GM12891 (cell line): ENCODE data around the gene CADM1.

Experiments used
- DNase-seq: peaks from one replicate; pipeline ENCODE4 v3.0.0; 2011; ENCODE audit warnings: low spot score; ENCODE audit not compliant: insufficient read length
- FAIRE-seq: peaks from 2 replicates; lab custom pipeline; 2011; peaks lifted over from hg19 to GRCh38; lab: Jason Lieb, UNC
- PAX5 ChIP-seq: IDR thresholded peaks from 2 replicates; pipeline ENCODE4 v1.6.1; 2011; ENCODE audit warnings: low read length, moderate library complexity, mild to moderate bottlenecking; ENCODE audit not compliant: insufficient read depth, severe bottlenecking
- POLR2A ChIP-seq: IDR thresholded peaks from 2 replicates; pipeline ENCODE4 v1.6.1; 2011; ENCODE audit warnings: low read depth, low read length, control low read depth
- POLR2AphosphoS5 ChIP-seq: IDR thresholded peaks from 2 replicates; pipeline ENCODE4 v1.6.1; 2011; ENCODE audit warnings: low read depth, low read length, control low read depth
- POU2F2 ChIP-seq: IDR thresholded peaks from 2 replicates; pipeline ENCODE4 v1.6.1; 2011; ENCODE audit warnings: low read depth, mild to moderate bottlenecking, control low read depth, low read length, moderate library complexity
- SPI1 ChIP-seq: IDR thresholded peaks from 2 replicates; pipeline ENCODE4 v1.6.1; 2011; ENCODE audit warnings: low read depth, low read length, control low read depth
- TAF1 ChIP-seq: IDR thresholded peaks from 2 replicates; pipeline ENCODE4 v1.6.1; 2011; ENCODE audit warnings: low read depth, low read length, control low read depth

CADM1 gene

DNA sequence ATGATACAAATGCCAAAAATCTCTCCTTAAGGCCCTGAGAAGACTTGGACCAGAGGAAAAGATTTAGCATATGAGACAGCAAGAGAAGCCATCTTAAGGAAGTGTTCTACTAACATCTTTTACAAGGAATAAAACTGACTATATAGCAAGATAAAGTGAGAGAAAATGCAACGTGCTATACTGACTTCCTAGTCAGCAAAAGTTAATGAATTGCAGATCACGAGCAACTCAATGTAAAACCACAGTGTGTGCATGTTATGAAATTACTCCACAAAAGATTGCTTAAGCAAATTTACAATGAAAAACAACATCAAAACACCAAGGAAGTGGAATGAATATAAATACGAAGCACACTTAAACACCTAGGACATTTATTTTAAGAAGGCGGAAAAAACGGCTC lies 187.5 kb downstream of the CADM1 start:
- FAIRE-seq, result no peak
- TF ChIP-seq PAX5, result no peak
- TF ChIP-seq TAF1, result no peak
- TF ChIP-seq POLR2AphosphoS5, result no peak
- no peak for TF ChIP-seq SPI1
- TF ChIP-seq POLR2A, result no peak
- TF ChIP-seq POU2F2, result no peak
- DNase-seq, result no peak

DNA sequence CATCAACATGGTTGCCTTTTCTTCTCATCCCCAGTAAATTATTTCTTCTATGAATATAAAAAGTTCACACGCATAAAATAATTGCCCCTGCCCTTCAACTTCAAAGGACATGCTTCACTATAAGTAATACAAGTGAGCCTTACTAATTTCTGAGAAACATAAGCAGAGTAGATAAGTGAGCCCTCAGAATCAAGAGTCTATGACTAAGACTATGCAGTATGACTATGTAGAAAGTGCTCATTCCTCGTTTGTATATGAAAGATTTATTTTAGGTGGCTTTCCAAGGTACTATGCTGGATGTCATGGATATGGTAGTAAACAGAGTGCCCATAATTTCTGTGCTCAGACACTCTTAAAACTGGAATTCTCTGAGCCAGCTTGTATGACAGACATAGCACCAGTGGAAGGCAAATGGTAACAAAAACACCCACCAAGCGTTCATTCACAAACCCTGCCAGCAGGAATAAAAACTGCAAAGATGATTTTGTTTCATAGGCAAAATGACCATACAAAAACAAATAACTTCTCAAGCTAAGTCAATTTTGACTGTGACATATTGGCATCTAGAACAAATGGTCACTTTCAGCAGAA lies 189.8 kb downstream of the CADM1 start:
- no peak for TF ChIP-seq POU2F2
- no peak for TF ChIP-seq POLR2AphosphoS5
- no peak for TF ChIP-seq TAF1
- TF ChIP-seq SPI1, result no peak
- no peak for TF ChIP-seq POLR2A
- no peak for TF ChIP-seq PAX5
- FAIRE-seq (no peak), DNase-seq (no peak)

DNA sequence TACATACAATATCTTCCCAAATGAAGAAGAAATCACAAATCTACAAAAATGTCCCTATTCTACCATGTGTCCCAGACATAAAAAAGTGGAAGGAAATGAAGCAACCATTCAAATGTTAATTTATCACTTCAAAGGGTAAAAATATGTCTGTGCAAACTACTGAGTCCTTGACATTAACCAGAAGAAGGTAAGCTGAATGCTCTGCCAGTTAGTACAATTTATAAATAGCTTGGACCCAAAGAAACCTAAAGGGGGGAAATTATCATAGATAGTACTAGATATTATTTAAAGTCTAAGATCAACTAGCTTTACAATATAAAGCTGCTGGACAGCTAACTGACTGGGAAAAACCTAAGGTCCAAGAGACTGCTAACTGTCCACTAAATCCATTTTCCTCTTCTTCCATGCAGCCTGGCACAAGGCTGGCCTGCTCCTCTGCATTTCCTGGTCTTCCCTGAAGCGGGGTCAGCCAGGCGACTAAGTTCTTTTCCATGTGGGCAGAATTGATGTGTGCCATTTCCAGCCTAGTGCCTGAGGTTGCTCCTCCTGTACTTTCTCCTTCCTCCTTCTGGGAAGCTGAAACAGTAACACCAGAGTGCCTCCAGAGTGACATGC lies 190.9 kb downstream of the CADM1 start:
- TF ChIP-seq POLR2AphosphoS5, result no peak
- TF ChIP-seq POLR2A, result no peak
- no peak for TF ChIP-seq TAF1
- TF ChIP-seq SPI1, result no peak
- no peak for TF ChIP-seq POU2F2
- no peak for TF ChIP-seq PAX5
- FAIRE-seq, result no peak
- no peak for DNase-seq

DNA sequence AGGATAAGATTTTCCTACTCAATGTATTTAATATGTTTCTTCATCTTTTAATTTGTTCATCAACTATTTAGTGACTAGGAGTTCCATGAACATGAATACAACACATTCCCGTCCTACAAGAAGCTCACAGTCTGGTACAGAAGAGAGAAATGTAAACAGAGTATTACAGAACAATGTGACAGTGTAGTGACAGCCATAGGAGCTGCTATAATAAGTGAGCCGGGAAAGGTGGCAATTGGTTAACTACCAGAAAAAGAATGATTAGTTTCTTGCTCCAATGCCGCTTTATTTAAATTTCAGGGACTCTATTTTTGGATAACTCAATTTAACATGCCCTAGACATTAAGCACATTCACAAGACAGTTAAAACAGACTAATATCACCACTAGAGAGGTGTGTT lies 192.3 kb downstream of the CADM1 start:
- FAIRE-seq, result no peak
- TF ChIP-seq POU2F2 (no peak), SPI1 (no peak), TAF1 (no peak), PAX5 (no peak), POLR2A (no peak), POLR2AphosphoS5 (no peak)

DNA sequence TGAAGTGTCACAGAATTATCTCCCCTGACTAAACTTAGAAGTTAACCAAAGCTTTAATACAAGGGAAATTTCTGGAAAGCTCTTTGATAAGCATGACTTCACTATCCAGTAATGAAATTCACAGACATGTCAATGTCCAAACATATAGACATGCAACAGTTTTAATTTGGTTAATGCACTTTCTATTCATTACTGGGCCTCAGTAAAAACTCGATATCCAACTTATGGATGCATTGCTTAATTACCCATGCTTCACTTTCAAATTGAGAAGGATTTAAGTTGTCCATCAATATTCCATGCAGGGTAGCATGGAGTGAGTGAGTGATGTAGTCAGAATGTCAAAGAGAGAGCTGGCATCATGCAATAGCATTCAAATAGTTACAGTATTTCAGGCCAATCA lies 197.5 kb downstream of the CADM1 start:
- TF ChIP-seq POLR2A (no peak), PAX5 (no peak), SPI1 (no peak), POU2F2 (no peak)
- DNase-seq, result no peak
- FAIRE-seq, result no peak

More for the DNA sequence above, 192.3 kb downstream of the CADM1 start:
- no peak for DNase-seq

DNA sequence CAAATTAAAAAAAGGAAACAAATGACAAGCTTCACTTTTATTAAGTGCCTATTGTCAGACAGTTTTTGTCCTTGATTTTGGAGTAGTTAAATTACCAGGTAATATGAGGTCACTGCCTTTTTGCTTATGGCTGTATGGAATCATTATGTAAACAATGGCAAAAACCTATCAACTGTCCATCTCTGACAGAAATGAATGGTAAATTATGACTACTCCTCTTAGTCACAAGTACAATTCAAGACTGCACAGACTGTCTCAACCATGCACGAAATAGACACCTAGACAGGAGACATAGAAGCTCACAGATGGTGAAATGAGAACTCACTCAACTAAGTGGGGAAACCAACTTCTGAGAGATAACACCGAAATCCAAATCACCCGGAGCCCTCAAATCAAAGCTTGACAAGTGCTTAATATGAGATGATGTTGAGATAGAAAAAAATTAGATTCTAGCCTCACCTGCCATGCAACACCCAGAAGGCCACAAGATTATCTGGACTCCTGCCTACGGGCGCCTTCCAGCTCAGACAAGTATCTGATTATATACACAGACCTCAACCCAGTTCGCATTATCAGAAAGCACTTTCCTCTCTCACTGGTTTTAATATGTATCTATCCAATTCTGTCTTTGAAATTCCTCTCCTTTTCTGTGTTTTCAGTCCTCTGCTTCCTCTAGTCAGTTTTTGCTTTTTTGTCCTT lies 199.3 kb downstream of the CADM1 start:
- no peak for FAIRE-seq
- no peak for DNase-seq
- TF ChIP-seq POU2F2 (no peak), TAF1 (no peak), POLR2A (no peak), PAX5 (no peak)

DNA sequence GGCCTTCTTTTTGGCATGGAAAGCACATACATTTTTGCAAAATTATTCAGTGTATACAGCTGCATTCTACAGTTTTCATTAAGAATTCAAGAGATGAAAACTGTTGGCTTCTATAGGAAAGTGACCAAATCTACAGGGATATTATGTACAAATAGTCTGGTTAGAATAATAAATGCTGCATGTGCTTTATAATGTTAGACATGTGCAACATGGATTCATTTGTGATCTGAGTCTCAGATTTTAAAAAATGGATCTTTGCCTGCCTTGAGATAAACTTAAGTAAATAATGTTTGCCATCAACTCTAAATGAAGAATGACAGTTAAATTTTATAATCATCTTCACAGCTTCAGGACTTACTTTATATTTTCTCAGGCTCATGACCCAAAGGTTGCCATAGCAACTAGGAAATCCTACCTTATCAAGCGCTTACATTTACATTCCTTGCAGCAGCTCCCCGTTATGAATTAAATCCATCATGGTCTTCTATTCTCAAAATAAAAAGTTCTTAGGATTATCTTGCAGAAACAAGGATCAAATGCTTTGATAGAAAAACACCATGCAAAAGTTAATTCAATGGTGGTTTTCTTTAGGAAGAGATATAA lies 200.2 kb downstream of the CADM1 start:
- FAIRE-seq (no peak), DNase-seq (no peak)
- TF ChIP-seq TAF1, result no peak
- no peak for TF ChIP-seq SPI1

DNA sequence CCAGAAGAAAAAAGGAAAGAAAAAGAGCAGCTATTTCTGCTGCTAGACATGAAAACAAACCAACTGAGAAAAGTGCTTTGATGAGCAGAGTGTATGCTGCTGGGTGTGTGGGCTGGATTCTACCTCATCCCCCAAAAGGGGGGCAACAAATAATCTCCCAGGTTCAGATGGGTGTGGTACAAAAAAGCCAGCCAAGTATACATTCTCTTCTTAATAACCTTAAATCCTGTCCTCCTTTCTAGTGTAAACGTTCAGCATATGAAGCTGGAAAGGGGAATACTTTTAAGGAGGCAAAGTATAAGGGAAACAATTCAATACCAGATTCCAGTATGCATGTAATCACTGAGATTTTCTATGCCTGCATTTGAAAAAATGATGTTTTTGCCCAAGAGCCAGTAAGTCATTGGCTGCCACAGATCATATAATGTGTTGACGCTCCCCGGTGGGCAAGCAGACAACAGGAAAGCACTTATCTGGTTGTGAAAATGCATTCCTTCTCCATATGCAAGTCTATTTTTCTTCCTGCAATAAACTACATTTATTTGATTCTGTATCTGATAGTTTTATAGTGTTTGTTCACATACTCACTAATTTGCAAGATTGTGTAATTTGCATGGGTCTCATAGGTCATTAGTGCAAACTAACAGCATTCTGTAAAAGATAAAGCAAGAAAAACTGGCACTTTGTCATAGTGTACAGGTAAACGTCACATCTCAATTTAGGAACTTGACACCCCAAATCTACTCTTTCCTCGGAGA lies 201.1 kb downstream of the CADM1 start:
- no peak for DNase-seq
- no peak for FAIRE-seq
- TF ChIP-seq PAX5 (no peak), POU2F2 (no peak), POLR2AphosphoS5 (no peak), SPI1 (no peak), POLR2A (no peak), TAF1 (no peak)

DNA sequence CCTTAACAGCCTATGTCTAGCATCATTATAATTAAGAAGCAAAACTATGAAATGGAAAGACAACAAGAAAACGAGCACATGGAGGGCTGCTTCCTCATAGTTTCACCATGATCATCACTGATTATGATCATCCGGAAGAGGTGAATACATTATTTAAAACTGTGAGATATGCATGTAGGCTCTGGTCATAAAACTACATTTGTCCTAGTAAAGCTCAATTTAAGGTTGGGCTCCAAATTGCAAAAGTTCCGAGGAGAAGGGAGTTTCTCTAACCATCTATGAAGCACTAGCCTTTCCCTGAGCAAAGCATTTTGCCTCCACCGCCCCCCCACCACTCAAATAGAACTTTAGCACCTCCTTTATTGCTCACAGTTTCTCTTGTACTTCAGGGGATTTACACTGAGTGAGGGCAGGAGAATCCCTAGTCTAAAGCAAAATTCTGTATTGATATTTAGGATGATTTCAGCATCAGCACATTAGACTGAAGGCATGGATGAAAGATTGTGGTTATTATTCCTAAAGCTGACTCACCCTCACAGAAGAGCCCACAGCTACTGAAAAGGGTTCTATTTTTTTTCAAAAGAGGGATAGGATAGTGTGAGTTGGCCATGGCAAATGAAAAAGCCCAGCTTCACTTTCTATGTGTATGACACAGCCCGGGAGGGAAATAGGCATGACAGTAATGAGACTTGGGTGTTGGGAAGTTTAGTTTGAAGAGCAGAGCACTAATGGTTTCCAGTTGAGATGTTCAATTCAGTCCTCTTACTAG lies 203.4 kb downstream of the CADM1 start:
- FAIRE-seq (peak; percentile 16), DNase-seq (no peak)
- TF ChIP-seq POU2F2 (no peak), POLR2A (no peak), POLR2AphosphoS5 (no peak), PAX5 (no peak), SPI1 (no peak), TAF1 (no peak)

DNA sequence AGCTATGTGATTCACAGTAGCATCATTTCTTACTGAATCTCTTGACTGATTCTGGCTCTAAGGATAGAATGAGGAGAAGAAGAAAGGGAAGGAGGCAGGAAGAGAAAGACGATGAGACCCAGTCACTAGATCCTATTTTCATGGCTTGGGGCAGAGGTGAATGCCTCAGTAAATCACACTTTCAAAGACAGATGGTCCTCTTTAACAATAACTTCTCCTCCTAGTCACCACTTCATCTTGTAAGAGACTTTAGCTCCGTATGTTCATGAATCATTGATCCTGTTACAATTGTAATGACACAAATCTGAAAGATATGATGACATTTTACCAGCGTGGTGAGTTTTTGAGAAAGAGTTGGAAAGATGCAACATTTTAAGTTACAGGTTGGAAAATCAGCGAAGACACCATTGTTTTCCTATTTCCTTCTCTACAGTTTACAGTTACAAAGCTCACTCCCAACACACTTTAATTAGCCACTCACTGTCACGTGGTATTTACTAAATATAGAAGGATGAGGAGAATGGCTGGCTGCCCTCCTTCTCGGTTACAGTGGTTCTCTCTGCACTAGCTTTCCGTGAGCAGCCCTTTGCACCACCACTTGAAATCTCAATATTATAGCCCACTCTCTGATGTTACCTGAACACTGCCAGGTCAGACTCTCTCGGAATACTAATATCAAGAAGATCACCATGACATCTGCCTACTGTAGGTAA lies 205.8 kb downstream of the CADM1 start:
- FAIRE-seq (no peak), DNase-seq (no peak)
- no peak for TF ChIP-seq SPI1
